ENCODE results near the gene CRADD. TPM values are rescaled to one million over a fixed set of nuclear protein-coding genes. Genes with fewer than 3 reads are reported as not detected.
"Not testable (repeated sequence)": the region's sequence is repeated elsewhere in the genome, so short reads cannot be mapped to it uniquely, and the experiment has no call there.

Gene CRADD
- total RNA-seq, 1 experiment from 2014 or later = 23.8 TPM

GRCh38 chr12:93706824-93707223 is 29.6 kb downstream of the CRADD start:
- DNase-seq (ENCODE audit: low spot score) = no peak

GRCh38 chr12:93707836-93708235 is 30.7 kb downstream of the CRADD start:
- no peak for DNase-seq (ENCODE audit: low spot score)

DNA sequence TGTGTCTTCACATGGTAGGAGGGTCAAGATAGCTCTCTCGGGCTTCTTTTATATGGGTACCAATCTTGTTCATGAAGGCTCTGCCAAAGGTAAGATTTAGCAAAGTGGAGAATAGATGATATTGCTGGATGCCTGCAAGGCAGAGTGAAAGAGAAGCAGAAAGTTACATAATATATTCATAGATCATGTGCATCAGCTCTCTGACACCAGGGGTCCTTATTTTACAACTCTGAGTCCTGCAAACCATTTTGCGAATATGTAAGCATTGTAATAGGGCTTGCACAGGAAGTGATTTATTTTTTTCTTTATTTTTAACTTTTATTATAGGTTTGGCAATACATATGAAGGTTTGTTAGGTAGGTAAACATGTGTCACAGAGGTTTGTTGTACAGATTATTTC is 31.8 kb downstream of the CRADD start:
- no peak for DNase-seq (ENCODE audit: low spot score)

GRCh38 chr12:93709386-93709785 is 32.2 kb downstream of the CRADD start:
- no peak for DNase-seq (ENCODE audit: low spot score)

DNA sequence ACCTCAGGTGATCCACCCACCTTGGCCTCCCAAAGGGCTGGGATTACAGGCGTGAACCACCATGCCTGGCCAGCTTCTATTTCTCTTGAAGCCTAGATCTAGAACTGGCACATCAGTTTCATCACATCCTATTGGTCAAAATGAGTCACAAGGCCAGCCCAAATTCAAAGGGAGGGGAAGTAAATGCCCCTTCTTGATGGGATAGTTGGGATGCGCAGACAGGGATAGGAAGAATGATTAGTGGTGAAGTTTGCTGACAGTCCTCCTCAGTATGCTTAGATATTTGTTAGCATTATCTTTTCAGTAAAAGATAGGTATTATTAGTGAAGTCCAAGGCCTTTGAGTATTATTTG is 33.4 kb downstream of the CRADD start:
- DNase-seq (ENCODE audit: low spot score) = no peak

GRCh38 chr12:93711502-93711901 is 34.3 kb downstream of the CRADD start:
- not testable (repeated sequence) for DNase-seq (ENCODE audit: low spot score)

DNA sequence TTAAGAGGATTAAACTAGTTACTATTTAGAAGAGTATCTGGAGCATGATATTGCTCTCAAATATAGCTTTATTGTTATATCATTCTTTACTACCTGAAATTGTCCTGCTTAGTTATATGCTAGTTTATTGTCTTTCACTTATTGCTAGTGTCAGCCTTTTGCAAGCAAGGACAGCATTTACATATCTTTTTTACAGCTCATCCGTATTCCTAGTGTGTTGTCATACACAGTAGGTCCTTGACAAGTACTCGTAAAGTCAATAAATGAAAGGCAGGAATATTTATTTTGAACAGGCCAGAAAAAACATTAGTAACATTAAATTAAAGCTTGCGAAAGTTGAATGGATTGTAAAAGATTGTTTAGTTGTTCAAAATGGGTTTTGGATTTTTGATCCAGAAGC is 35.0 kb downstream of the CRADD start:
- no peak for DNase-seq (ENCODE audit: low spot score)

DNA sequence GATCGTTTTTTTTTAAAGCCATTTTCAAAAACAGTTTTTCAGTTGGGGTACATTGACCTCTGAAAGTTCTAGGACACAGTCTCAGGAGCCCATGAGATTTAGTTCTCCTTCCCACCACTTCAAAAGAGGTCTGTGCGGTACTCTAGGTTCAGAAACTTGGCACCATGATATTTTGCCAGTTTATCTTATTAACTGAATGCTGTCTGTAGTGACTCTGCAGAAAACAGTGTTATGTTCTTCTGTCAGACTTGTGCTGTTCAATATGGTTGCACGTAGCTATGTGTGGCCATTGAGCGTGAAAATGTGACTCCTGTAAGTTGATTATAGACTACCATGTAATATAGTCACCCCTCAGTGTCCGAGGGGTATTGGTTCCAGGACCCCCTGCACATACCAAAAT is 35.9 kb downstream of the CRADD start:
- no peak for DNase-seq (ENCODE audit: low spot score)

GRCh38 chr12:93713800-93714199 is 36.6 kb downstream of the CRADD start:
- DNase-seq (ENCODE audit: low spot score) = no peak

DNA sequence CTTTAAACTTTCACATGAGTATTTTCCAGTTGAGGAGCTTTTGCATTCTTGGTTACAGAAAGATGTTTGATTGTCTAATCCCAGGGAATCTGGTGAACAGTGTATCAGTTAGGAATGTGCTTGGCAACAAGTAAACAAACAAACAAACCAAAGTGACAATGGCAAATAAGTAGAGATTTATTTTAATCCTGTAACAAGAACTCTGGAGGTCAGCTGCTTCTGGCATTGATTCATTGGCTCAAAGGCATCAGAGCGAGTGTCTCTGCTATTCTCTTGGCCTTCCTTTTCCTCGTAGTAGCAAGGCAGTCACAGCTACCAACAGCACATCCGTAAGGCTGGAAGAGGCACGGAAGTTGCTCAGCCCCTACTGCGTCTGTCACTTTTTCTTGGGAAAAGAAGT is 37.2 kb downstream of the CRADD start:
- DNase-seq (ENCODE audit: low spot score) = no peak

DNA sequence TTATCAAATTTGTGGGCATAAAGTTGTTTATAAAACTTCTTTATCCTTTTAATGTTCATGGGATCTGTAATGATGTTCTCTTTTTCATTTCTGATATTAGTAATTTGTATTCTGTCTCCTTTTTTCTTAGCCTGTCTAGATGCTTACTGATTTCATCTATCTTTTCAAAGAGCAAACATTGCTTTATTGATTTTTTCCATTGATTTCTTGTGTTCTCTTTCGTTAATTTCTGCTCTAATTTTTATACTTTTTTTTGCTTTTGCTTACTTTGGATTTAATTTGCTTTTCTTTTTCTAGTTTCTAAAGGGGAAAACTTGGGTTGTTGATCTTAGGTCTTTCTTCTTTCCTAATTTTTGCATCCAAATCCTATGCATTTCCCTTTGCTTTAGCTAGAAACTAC is 42.5 kb downstream of the CRADD start:
- DNase-seq (ENCODE audit: low spot score) = no peak

DNA sequence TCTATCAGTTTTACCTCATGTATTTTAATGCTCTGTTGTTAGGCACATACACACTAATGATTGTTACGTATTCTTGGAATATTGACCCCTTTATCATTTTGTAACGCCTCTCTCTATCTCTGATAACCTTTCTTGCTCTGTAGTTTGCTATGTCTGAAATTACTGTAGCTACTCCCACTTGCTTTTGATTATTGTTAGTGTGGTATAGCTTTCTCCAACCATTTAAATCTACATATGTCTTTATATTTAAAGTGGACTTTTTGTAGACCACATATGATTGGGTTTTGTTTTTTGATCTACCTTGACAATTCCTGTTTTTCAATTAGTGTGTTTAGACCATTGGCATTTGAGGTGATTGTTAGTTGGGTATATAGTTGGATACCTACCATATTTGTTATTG is 43.4 kb downstream of the CRADD start:
- DNase-seq (ENCODE audit: low spot score) = no peak

DNA sequence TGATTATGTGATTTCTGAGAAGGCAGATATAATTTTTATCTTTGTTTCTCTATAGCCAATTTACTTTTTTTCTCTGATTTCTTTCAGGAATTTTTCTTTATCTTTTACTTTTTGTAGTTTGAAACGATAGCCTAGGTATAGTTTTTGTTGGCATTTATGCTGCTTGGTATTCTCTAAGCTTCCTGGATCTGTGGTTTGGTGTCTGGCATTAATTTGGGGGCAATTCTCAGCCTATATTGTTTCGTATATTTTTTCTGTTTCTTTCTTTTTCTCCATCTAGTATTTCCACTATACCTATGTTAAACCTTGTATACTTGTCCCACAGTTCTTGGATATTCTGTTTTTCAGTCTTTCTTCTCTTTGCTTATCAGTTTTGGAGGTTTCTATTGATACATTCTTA is 45.0 kb downstream of the CRADD start:
- no peak for DNase-seq (ENCODE audit: low spot score)

DNA sequence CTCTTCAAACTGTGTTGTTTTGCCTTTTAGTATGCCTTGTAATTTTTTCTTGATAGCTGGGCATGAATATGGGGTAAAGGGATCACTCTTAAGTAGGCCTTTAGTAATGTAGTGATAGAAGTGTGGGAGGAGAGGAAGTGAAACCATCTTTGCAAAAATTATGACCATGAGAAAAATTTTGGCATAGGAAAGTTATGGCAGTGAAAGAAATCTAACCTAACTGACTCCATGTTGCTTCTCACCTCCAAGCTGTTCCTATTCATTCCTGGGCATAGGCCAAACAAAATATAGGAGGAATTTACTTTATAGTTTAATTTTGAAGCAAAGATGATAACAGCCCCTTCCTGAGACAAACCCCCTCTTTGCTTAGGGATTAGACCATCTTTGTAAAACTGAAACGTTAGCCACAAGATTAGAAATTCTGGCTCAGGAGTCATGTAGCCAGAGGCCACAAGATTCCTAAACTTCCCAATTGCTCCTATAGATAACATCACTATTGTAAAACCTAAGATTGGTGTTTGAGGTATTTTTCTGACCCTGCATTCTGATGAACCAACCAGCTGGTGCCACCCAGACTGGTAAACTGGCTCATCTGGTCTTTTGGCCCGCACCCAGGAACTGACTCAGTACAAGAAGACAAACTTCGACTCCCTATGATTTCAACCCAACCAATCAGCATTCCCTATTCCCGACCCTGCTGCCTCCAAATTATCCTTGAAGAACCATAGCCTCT is 45.8 kb downstream of the CRADD start:
- DNase-seq (ENCODE audit: low spot score) = peak; percentile 83

DNA sequence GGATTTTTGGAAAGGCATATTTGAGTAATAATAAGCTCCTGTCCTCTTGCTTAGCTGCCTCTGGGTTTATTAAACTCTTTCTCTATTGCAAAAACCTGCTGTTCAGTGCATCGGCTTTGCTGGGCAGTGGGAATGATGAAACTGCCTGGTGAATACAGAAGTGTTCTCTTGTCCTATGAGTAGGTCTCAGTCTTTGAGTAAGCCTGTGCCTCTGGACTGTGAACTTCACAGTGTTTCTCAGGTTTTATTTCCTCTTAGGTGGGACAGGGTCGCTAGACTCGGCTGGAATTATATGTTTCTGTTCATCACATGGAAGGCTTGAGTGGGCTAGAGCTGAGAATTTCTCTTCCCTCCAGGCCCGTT is 46.4 kb downstream of the CRADD start:
- no peak for DNase-seq (ENCODE audit: low spot score)

- DNase-seq (ENCODE audit: low spot score) = no peak
Measured at GRCh38 chr12:93725531-93725930, 48.4 kb downstream of the CRADD start.

GRCh38 chr12:93727195-93727811 is 50.1 kb downstream of the CRADD start:
- DNase-seq (ENCODE audit: low spot score) = no peak

DNA sequence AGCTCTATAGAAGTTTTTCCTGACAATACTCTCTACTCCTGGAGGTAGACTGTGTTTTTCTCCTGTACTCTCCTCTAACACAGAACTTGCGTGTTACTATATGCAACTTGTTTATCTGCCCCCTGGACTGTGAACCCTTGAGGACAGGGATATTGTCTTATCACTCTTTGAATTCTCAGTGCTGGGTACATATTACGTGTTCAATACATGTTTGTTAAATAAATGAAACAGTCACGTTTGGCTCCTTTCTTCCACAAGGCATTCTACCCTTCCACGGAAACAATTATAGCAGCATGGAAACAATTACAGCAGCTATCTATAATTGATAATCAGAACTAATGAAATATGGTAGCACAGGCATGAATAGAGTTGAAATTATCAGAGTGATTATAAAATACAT is 50.7 kb downstream of the CRADD start:
- DNase-seq (ENCODE audit: low spot score) = no peak

GRCh38 chr12:93729934-93730333 is 52.8 kb downstream of the CRADD start:
- no peak for DNase-seq (ENCODE audit: low spot score)

GRCh38 chr12:93733358-93733757 is 56.2 kb downstream of the CRADD start:
- no peak for DNase-seq (ENCODE audit: low spot score)

GRCh38 chr12:93733928-93734327 is 56.8 kb downstream of the CRADD start:
- DNase-seq (ENCODE audit: low spot score) = no peak

DNA sequence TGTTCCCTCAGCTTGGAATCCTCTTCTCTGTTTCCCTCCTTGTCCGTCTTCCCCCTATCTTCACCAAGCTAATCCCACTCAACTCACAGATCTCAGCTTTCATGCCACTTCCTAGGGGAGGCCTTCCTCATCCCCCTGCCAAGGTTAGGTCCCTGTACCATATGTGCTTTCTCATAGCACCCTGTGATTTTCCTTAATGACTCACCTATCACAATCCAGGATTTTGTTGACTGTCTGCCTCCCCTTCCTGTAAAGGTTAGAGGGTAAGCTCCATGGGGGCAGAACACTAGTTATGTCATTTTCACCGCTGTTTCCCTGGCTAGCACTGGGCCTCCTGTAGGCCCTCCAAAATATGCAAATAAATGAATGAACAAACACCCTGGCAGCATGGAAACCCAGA is 57.6 kb downstream of the CRADD start:
- no peak for DNase-seq (ENCODE audit: low spot score)

GRCh38 chr12:93736640-93737178 is 59.5 kb downstream of the CRADD start:
- no peak for DNase-seq (ENCODE audit: low spot score)
